Superior temporal gyrus (tissue), 1 donor: Measurements from ENCODE around the gene SPATA33.

Source experiments
- DNase-seq: peaks from one replicate; pipeline ENCODE4 v3.0.0-alpha.2; 2016; ENCODE audit errors: extremely low spot score

SPATA33 gene

GRCh38 chr16:89657442-89658220 lies at the start of gene SPATA33, which contains the start of gene CHMP1A:
Gene SPATA33 (plus strand): TSS chr16:89657836. CDS start chr16:89657912, 76 bp downstream.
Gene CHMP1A (minus strand): TSS chr16:89657708. CDS start chr16:89657588, 120 bp downstream.
- peak; percentile 86 for DNase-seq

- DNase-seq = no peak
Measured at GRCh38 chr16:89607937-89608740, 49.5 kb upstream of the SPATA33 start.

- DNase-seq = no peak
Measured at GRCh38 chr16:89610108-89610453, 47.6 kb upstream of the SPATA33 start.

GRCh38 chr16:89612415-89613166 lies 45.0 kb upstream of the SPATA33 start:
- DNase-seq = no peak

- DNase-seq = no peak
Measured at GRCh38 chr16:89613231-89613953, 44.2 kb upstream of the SPATA33 start, which contains the start of gene DPEP1. Gene DPEP1 (plus strand): TSS chr16:89613642. CDS start chr16:89630411, 16,769 bp downstream.

GRCh38 chr16:89613954-89614459 lies 43.6 kb upstream of the SPATA33 start:
- no peak for DNase-seq

GRCh38 chr16:89615176-89615575 lies 42.5 kb upstream of the SPATA33 start:
- DNase-seq = no peak

GRCh38 chr16:89615596-89616090 lies 42.0 kb upstream of the SPATA33 start:
- no peak for DNase-seq

- DNase-seq = no peak
Measured at GRCh38 chr16:89616623-89617022, 41.0 kb upstream of the SPATA33 start.

GRCh38 chr16:89617036-89617435 lies 40.6 kb upstream of the SPATA33 start:
- DNase-seq = no peak

- no peak for DNase-seq
Measured at GRCh38 chr16:89618109-89618998, 39.3 kb upstream of the SPATA33 start.

- DNase-seq = no peak
Measured at GRCh38 chr16:89619840-89620239, 37.8 kb upstream of the SPATA33 start.

GRCh38 chr16:89620406-89620841 lies 37.2 kb upstream of the SPATA33 start:
- DNase-seq = no peak

GRCh38 chr16:89621136-89621697 lies 36.4 kb upstream of the SPATA33 start:
- no peak for DNase-seq

- no peak for DNase-seq
Measured at GRCh38 chr16:89621698-89622409, 35.8 kb upstream of the SPATA33 start.

GRCh38 chr16:89623511-89624261 lies 34.0 kb upstream of the SPATA33 start:
- no peak for DNase-seq

- DNase-seq = no peak
Measured at GRCh38 chr16:89624777-89625761, 32.6 kb upstream of the SPATA33 start.
